Fibroblast of gingiva (primary cell): Measurements from ENCODE around the gene SHC3.

ENCODE experiments used
- DNase-seq: peaks from one replicate; pipeline ENCODE4 v3.0.0-alpha.2; 2011; ENCODE audit warnings: low read depth

SHC3 gene

DNA sequence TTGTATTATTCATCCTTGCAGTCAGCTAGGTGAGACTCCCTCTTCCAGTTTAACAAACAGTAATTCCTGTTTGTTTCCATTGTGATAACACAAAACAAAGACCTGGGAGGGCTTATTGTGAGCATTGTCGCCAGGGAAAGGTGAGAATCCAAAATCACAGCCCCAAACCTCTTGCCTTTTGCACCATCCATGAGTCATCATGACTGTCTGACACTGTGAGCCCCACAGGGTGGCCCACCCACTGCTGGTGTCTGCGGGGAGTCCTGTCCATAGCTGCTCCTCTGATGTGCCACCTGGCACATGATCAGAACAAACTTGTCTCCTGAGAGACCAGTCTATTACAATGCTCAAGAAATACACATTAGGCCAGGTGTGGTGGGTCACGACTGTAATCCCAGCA lies 221.1 kb downstream of the SHC3 start:
- DNase-seq, result no peak
